Activated CD4-positive, CD25-positive, alpha-beta regulatory T cell treated with anti-CD3 and anti-CD28 coated beads, Interleukin-2, amount 50 U/mL, for 16 hours (primary cell): Measurements from ENCODE around the gene BIRC7.

Experiments
- DNase-seq: peaks from one replicate; pipeline ENCODE4 v3.0.0-alpha.2; 2020; ENCODE audit warnings: low read depth, low spot score

The BIRC7 gene

GRCh38 chr20:63281742-63282665 lies 46.3 kb downstream of the BIRC7 start:
- DNase-seq, result no peak

DNA sequence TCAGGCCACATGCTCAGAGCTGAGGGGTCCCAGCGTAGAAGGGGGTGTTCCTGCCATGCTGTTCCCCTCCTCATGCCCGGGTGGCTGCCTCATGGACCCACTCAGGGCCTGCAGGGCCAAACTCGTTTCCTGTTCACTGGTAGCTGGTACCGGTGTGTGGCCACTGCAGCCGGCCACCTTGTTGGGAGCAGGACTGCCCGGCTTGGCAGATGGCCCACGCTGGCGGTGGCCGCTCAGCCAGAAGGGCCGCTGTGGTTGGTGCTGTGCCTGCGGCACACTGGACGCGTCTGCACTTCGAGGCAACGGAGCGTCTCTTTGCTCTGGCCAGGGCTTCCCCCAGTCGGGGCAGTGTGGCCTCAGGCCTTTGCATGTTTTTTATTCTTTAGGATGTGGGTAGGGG lies 47.2 kb downstream of the BIRC7 start:
- no peak for DNase-seq

- no peak for DNase-seq
Measured at GRCh38 chr20:63283397-63284082, 47.8 kb downstream of the BIRC7 start.

GRCh38 chr20:63284083-63284440 lies 48.4 kb downstream of the BIRC7 start:
- no peak for DNase-seq

GRCh38 chr20:63284544-63284949 lies 48.8 kb downstream of the BIRC7 start:
- no peak for DNase-seq

DNA sequence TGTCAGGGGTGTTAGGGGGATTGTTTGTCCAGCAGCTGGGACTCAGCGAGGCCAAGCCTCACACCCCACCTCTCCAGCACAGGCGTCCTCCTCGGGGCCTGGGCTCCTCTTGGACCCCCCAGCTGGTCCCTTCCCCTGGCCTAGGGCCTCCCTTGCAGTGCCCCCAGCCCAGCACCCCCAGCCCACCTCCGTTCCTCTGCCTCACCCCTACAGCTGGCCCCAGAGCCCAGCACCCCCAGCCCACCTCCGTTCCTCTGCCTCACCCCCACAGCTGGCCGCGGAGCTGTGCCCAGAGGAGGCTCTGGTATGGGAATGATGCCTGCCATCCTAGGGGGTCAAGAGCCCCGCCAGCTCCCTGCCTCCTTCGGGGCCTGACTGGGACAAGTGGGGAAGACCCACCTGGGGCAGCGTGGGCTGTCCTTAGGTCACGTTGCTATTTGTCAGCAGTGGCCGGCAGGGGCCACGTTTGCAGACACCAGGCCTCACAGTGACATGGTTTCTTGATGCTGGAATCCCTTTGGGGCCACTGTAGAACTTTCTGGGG lies 49.3 kb downstream of the BIRC7 start:
- no peak for DNase-seq

- no peak for DNase-seq
Measured at GRCh38 chr20:63285636-63286615, 50.2 kb downstream of the BIRC7 start.

DNA sequence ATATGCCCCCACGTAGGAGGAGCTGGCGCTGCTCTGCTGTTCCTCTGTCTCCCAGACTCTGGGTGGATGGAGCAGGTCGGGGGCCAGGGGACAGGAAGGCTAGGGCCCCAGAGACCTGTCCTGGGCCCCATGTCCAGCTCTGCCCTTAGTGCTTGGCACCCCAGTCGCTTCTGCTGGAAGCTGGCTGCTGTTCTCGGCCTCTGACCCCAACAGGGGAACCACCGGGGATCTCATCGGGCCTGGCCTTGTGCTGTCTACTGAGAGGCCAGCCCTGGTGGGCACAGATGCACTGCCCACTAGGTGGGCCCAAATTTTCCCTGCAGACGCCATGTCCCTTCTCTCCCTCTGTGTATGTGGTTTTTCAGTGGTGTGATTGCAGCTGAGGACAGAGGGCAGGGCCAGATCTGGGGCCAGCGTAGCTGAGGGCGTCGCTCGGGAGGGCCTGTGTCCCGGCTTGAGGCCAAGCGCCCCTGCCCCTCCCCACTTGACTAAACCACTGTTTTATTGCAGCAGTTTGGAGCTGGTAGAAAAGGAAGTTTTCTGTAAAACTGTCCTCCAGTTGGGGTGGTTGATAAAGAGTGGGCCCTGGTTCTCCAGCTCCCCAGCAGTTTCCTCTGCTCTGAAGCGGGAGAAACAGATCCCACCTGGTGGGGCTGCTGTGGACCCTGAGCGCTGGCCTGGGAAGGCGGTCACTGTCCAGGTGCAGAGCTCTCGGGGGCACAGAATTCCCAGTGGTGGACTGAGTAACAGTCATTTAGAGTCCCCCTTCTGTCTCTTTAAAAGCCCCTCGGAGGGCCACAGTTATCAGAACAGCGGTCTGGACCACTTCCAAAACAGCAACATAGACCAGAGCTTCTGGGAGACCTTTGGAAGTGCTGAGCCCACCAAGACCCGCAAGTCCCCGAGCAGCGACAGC lies 51.3 kb downstream of the BIRC7 start:
- no peak for DNase-seq

DNA sequence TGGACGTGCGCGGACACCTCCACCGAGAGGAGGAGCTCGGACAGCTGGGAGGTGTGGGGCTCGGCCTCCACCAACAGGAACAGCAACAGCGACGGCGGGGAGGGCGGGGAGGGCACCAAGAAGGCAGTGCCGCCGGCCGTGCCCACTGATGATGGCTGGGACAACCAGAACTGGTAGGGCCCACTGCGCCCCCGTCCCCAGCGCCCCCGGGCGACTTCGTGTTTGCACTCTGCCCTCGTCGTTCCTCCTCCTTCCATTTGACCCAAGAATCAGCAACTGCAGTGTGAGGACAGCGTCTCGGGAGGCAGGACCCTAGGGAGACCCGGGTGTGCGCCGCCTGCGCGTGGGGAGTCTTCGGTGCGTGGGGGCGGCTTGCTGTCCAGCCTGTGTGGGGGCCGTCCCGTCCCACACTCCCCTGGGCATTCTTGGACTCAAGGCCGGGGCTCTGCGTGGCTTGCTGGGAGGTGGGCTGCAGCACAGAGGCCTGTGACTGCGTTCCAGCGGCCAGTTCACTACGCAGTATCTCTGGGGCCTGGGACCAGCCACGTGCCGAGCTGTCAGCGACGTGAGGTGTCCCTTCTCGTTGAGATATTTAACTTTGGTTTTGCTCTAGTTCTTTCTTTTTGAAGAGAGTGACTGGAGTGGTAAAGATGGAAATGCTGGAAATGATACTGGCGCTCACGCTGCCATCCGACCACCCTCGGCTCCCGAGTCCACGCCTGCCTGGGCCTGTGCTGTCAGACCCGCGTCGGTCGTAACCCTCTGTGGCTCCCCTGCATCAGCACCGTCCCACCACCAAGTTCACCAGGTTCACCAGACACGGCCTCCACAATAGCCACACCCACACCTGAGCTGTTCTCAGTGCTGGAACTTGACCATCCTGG lies 52.2 kb downstream of the BIRC7 start:
- DNase-seq, result no peak

- no peak for DNase-seq
Measured at GRCh38 chr20:63288581-63289251, 53.0 kb downstream of the BIRC7 start.

DNA sequence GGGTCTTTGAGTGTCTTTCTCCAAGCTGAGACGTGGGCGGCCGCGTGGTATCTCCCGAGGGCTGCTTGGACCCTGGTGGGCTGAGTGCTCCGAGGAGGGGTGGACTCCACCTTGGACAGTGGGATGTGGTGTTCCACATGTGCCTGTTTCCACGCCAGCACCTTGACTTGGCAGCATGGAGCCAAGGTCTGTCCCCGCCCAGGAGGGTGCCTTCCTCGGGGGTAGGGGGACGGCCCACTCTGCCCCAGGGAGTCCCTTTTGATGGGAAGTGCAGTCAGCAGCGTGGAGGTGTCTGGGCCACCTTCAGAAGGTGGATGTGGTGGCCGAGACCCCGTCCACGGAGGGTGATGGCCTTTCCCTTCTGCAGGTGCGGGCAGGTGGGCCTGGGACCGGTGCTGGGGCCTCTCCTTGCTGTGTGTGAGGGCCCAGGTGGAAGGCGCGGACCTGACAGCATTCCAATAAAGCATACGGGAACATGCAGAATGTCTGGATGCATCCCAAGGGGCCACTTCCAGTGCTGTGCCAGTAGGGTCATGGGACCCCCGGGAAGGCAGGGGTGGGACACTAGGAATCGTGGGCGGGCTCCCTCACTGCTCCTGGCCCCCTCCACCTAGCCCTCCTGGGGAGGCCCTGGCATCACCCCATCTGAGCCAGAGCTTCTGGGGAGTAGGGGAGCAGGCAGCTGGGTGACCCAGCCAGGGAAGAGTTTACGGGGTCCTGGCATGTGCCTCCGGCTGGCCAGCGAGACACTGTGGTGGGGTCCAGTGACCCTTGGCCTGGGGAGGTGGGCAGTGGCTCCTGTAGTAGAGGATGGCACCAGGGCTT lies 53.8 kb downstream of the BIRC7 start:
- DNase-seq, result no peak
